Activated gamma-delta T cell (primary cell): ENCODE measurements around the gene F10.

Experiments used
- DNase-seq: peaks from one replicate; lab custom pipeline; 2025; lab: John Stamatoyannopoulos, UW

F10 gene

DNA sequence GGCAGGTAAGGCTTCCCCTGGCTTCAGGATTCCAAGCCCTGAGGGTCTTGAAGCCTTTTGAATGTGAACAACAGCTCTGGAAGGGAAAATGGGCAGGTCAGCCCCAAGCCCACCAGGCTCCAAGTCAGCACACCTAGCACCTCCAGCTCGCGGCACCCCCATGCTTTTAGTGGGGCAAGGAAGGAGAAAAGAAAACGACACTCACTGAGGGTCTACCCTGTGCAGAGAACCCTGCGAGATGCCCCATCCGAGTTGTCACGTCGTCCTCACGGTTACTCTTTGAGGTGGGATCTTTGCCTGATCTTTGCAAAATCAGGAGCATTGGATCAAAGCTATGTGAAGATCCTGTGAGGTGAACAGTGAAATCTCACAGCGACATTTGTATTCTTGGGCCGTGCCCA is 5.7 kb upstream of the F10 start:
- DNase-seq = no peak

GRCh38 chr13:113117335-113117872 is 5.2 kb upstream of the F10 start:
- DNase-seq = no peak

DNA sequence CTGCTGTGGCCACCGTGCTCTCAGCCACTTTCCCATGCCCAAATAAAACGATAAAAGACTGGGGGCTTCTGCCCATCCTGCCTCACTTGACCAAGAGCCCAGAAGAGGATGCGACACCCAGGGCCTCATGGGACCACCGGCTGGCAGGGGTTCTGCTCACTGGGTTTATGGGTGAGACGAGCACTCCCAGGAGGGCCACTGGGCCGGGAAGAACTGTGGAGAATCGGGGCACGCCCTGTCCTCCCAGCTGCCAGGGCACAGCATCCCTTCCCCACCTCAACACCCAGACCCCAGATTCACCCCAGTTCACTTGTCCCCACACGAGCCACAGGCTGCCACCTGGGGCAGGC is 4.7 kb upstream of the F10 start:
- no peak for DNase-seq

DNA sequence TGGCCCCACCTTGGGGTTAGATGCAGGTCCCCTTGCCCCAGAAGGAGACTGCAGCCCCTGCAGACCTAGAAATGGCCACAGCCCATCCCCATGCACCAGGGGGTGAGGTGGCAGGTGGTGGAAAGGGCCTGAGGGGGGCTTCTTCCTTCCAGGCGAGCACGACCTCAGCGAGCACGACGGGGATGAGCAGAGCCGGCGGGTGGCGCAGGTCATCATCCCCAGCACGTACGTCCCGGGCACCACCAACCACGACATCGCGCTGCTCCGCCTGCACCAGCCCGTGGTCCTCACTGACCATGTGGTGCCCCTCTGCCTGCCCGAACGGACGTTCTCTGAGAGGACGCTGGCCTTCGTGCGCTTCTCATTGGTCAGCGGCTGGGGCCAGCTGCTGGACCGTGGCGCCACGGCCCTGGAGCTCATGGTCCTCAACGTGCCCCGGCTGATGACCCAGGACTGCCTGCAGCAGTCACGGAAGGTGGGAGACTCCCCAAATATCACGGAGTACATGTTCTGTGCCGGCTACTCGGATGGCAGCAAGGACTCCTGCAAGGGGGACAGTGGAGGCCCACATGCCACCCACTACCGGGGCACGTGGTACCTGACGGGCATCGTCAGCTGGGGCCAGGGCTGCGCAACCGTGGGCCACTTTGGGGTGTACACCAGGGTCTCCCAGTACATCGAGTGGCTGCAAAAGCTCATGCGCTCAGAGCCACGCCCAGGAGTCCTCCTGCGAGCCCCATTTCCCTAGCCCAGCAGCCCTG is 4.2 kb upstream of the F10 start:
- DNase-seq = no peak

- no peak for DNase-seq
Observed at GRCh38 chr13:113119166-113119821, 3.3 kb upstream of the F10 start.

- no peak for DNase-seq
Observed at GRCh38 chr13:113119822-113120189, 2.8 kb upstream of the F10 start.

- DNase-seq = no peak
Observed at GRCh38 chr13:113120300-113121182, 2.1 kb upstream of the F10 start.

- no peak for DNase-seq
Observed at GRCh38 chr13:113121183-113121927, 1.2 kb upstream of the F10 start.

- DNase-seq = no peak
Observed at GRCh38 chr13:113121928-113122471, 599 bp upstream of the F10 start.

DNA sequence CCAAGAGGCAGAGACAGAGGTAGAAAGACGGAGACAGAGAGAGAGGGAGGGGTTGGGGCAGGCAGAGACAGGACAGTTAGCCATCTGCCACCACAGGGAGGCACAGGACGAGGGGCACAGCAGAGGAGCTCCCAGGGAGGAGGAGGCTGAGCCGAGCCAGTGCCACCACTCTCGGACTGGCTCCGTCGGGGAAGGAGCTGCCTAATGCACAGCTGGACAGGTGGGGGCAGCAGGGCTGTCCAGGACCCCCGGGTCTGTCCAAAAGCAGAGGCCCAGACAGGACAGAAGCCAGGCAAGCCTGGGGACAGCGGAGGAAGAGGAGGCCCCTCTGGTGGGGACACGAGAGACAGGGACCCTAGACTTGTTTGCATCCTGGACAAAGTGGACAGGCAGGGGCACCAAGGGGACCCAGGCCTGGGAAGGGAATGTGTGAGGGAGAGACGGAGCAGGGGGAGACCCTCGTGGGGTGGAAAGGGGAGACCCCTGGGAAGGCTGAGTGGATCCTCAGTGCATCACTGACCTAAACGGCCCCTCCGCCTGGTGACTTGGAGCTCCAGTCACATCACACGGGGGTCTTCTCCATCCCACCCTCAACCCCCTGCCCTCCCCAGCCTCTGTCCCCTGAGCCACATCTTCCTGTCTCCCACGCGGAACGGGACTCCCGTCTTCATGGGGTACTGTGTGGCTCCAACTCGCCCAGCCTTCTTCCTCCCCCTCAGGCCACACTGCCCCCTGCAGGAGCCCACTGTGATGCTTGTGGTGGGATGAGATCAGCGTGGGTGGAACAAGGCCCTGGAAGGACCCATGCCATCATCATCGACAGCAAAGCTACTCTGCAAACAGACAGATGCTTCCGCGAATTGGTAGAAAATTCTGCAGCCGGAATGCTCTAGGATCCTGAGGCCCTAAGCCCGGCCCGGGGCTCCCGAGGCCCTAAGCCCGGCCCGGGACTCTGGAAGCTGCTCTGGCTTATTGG is 915 bp downstream of the F10 start:
- no peak for DNase-seq

DNA sequence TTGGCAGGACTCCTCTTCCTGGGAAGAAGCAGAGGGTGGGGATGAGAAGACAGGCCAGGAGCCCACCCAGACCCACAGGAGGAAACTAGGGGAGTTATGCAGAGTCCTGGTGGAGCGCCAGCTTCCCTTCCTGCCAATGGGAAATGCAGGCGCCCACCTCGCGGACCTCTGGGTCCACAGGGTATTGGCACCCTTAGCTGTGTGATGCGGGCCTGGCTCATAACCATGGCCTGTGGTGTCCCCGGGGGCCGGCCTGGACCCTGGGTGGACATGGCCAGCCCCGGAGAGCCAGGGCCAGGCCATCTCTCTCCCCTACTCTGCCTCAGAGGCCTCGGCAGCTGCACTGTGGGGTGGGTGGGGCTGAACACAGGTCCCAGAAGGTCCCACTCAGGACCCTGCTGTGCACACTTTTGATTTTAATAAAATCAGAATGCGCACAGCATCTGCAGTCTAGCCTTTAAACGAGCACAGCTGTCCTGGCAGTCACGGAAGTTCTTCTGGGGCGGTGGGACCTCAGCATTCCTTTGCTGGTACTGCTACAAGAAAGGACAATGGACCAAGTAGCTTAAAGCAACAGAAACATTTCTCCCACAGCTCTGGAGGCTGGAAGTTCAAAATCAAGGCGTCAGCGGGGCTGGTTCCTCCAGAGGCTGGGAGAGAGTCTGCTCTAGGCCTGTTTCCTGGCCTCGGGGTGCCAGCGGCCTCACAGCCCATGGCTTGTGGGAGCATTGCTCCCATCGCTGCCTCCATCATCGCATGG is 1.8 kb downstream of the F10 start:
- no peak for DNase-seq

- DNase-seq = no peak
Observed at GRCh38 chr13:113125506-113126264, 3.1 kb downstream of the F10 start.

DNA sequence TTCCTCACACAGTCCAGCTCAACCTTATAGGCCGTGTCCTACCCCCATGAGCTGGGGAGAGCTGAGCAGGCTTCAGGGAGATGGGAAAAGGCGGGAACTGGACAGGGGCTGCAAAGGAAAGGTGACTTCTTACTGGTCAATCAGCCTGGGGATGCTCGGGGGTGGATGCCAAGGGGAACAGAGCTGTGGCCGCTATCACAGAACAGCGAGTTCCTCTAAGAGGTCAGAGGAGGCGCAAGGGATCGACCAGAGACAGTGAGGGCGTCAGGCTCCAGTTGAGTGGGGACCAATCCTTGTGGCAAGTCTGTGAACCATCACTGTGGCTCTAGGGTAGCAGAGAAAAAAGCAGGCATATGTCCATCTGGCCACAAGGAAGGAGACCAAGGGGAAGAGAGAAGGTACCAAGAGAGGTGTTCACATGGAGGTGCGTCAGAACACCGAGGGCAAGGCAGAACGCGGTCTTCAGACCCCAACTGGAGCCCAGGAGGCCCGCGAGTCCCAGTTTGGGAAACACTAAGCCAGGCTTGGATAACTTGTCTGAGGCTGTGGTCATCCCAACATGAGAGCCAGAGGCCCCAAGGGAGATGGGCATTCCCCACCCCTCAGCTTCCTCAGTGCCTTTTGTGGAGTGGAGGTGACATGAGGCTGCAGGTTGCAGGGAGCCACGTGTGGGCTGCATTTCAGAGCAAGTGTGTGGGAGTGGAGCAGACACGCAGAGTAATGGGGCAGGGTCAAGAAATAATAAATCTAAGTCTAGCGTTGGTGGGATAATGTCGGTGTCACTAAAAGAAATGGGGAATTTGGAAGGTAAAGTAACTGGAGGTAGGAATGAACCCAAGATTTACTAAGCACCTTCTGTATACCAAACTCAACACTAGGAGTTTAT is 3.9 kb downstream of the F10 start:
- no peak for DNase-seq

DNA sequence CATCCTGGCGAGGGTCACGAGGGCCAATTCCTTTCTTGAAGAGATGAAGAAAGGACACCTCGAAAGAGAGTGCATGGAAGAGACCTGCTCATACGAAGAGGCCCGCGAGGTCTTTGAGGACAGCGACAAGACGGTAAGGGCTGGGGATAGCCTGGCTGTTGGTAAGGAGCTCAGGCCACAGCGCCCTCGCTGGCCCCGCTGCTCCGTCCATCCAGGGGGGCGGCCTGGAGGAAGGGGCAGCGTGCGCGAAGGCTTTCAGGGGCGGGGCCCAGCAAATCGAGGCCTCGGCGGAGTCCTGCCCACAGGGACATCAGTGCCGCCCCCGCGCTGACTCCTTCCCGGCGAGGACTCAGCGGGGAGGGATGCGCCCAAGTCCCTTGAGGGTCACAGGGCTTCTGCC is 6.9 kb downstream of the F10 start:
- no peak for DNase-seq

- DNase-seq = no peak
Observed at GRCh38 chr13:113129921-113130750, 7.5 kb downstream of the F10 start.

DNA sequence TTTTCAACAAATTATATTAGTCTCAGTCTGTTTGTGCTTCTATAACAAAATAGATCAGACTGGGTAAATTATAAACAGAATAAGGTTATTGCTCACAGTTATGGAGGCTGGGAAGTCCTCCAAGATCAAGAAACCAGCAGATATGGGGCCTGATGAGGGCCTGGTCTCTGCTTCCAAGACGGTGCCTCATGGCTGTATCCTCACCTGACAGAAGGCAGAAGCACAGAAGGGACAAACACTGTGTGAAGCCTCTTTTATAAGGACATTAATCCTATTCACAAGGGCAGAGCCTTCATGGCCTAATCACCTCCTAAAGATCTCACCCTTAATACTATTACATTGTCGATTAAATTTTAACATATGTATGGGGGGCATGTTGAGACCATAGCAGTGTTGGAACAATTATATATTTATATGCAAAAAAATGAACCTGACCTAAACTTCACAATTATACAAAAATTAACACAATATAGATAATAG is 12.7 kb downstream of the F10 start:
- DNase-seq = no peak
